MV-4-11 (cell line): ENCODE results near the gene ASTN2.

Experiments used
- DNase-seq: peaks from one replicate; lab custom pipeline; 2025; lab: John Stamatoyannopoulos, UW

Gene ASTN2

DNA sequence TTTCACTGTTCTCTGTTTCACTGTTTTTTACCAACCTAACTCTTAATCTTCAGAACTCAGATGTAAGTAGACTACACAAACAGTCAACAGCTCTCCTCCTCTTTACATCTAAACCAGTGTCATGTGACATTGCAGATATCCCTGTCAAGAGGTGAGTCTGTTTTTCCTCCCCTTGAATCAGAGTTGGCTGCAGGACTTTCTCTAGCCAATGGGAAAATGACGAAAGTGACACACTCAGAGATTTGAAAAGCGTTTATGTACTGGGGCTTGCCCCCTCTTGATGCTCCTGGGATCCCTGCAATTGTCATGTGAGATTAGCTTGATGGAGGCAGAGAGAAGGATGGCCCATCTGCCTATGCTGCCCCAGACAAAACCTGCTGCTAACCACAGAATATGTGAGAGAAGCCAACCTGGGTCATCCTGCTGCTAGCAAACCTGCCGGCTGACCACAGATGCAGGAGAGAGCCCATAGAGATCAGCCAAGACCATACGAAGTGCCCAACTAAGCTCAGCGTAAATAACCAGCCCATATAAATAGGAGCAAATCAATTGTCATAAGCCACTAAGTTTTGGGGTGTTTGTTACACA lies 111.1 kb downstream of the ASTN2 start:
- no peak for DNase-seq

DNA sequence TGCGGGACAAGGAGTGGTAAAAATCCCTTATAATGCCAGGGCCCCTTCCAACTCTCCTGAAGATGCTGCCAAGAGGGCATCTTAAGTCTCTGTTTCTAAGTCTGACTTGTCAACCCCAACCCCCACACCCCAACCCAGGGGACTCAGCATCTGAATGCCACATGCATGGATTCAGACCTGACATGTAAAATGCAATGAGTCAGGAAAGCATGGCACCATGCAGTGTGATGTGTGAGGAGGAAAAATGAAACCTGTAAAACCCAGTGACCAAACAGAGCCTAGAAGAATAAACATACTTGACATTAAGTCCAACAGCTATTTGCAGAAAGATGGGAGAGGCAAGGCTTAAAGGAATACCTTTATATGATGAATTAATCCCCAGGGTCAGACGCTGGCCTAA lies 112.4 kb downstream of the ASTN2 start:
- DNase-seq = no peak

DNA sequence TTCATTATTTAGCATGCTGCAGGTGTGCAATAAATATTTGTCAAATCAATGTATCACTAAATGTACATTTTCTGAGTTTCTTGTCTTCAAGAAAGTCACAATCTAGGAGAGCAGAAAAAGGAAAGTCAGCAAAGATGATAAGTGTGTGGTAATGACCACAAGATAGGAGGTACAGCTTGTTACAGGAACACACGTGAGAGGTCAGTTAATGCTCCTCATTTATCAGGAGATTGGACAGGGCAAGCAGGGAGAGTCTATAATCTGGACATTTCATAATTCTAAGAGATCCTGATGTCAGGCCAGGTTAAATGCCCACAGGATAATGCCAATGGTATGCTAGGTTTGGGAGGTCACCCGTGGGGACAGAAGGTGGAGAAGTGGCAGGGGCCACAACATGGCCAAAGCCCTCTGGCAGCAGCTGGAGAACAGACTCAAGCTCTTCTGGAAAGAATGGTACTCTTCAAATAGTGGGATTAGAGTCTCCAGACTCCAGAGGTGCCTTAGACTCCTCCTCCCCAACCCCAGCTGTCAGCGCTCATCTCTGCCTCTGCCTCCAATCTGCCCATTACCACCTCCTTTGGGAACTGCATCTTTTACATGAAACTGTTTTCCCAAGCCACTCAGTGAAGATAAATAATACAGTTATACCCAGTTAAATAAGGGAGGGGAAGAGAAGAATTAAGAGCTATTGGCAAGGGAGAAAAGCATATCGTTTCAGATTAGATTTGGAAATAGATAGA lies 114.3 kb downstream of the ASTN2 start:
- no peak for DNase-seq

DNA sequence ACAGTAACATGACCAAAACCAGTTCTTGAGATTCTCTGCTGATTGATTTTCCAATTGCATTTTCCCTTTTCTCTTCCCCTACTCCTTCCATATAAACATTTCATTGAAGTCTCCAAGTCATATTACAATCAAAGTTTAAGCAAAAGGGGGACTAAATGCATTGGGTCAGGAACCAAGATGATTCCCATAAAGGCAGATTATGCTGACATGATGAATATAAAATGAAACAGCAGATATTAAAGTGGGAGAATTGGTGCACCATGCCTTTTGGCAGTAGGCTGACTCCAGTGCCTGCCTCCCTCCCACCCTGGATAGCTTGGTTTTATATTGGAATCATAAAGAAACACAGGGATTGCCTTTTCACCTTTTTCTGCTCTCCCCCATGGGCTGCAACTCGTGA lies 118.4 kb downstream of the ASTN2 start:
- no peak for DNase-seq

DNA sequence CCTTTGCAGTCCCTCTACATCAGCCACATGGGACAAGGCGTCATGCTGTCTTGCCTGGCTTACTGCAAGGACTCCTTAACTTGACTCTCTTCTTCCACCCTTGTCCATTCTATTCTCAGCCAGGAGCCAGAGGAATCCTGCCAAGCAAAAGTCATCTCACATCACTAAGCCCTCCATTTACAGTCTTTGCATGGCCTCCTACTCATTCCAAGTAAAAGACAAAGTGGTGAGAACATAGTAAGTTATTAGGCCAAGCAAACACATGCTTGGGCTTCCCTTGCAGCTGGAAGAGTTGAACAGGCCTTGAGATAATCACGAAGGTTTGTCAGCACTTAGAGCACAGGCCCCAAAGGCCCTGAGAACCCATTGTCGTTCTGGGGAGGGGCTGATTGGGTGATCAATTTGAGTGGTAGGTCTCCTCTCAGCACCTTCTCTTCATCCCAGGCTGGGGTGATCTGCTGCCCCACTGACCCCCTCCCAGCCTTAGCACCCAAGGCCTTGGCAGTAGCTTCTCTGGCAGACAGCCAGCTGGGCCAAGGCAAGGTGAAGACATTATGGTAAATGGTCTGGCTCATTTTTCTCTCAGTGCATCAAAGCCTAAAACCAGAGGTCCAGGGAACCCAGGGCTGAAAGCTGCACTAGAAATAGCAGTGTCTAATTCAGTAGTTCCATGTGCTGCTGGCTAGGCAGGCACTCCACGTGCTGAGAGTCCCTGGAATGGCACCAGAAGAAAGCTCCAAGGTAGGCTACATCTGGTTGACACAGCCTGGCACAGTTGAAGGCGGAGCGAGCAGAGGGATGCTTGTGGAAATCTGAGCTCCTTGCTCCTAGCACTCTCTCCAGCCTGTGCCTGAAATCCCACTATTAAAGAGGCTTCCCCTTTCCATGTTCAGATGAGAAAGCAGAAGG lies 121.4 kb downstream of the ASTN2 start:
- DNase-seq = no peak

DNA sequence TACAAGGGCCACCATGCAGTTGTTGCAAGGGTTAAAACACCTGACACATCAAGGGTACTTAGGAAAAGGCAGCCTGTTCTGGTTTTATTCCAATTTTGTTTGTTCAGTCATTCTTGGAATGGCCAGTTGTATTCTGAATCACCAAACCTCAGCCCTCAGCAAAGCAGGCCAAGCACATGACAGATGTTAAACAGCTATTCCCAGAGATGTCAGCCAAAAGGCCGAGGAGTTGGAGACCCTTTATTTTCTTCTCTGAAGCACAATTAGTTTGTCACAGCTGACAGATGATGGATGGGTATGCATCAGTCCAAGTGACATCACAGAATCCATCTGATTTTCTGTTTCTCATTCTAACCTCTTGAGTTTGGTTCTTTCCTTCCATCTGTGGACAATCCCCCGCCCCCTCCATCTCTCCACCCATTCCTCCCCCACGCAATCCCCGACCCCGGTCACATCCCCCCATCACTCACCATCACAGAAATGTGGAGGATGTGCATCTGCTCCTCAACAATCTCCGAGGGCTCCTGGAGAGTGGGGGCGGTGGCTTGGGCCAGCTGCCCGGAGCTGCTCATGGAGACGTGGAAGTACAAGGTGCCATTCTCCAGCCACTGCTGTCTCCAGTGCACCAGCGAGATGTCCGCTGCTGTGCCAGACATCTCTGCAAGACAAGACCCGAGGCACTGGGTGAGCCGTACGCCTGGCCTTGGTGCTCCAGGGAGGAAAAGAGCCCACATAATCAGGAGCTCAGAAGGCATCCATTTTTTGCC lies 123.8 kb downstream of the ASTN2 start:
- DNase-seq = no peak

DNA sequence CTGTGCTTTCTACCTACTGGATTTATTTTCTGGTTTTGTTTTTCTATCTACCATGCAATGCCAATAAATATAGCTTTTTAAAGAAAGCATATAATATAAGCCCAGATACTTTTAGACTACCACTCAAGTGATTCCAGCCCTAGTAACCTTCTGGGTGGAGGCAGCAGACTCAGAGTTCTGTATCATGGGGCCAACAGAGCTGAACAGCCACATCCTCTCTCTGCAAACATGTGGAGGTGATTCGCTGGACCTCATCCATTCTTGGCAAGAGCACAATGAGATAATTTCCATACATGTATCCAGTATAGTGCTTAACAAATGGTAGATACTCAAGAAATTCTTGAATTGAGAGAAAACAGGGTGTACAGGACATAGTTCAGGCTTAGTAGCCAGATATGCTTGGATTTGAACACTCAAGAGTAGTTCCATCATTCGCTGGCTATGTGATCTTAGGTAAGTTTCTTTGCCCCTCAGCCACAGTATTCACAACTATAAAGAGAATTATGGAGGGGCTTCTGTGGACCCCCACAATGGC lies 124.5 kb downstream of the ASTN2 start:
- no peak for DNase-seq

DNA sequence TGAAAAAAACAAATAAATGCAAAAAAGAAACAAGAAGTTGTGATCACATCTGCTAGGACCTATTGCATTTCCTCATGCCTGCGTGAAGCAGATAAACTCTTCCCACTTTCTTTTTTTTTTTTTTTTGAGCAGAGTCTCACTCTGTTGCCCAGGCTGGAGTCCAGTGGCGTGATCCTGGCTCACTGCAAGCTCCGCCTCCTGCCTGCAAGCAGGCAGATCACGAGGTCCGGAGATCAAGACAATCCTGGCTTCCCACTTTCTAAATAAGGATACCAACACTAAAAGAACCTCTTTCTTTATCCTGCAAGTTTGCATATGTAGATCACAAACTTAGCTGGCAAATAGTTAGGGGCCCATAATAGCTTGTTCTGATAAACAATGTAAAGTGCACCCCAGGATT lies 128.6 kb downstream of the ASTN2 start:
- no peak for DNase-seq

DNA sequence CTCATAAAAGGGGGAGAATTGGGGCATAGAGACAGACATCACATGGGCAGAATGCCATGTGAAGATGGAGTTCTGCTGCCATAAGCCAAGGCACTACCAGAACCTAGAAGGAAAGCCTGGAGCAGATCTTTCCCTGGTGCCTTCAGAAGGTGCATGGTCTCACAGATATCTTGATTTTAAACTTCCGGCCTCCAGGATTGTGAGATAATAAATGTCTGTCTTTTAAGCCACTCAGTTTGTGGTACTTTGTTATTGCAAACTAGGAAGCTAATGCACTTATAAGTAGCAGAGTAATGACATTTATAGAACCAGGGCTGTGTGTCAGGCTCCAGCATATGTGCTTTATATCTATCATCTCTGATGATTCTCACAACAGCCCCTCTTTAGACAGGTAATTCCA lies 130.4 kb downstream of the ASTN2 start:
- no peak for DNase-seq

DNA sequence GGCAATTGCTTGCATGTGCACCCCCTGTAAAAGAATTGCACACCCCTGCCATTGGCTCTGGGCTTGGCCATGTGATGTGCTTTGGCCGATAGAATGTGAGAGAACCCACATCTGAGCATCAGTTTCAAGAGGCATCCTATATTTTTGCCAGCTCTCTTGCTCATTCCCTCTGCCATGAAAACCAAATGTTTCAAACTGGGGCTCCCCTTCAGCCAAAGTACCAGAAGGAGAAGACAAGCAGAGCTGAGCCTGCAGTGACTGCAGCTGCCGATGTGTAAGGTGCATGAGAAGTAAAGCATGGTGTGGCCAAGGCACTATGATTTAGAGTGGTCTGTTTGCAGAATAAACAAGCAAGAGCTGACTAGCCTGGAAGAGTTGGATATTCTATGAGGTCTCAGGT lies 132.3 kb downstream of the ASTN2 start:
- DNase-seq = no peak

DNA sequence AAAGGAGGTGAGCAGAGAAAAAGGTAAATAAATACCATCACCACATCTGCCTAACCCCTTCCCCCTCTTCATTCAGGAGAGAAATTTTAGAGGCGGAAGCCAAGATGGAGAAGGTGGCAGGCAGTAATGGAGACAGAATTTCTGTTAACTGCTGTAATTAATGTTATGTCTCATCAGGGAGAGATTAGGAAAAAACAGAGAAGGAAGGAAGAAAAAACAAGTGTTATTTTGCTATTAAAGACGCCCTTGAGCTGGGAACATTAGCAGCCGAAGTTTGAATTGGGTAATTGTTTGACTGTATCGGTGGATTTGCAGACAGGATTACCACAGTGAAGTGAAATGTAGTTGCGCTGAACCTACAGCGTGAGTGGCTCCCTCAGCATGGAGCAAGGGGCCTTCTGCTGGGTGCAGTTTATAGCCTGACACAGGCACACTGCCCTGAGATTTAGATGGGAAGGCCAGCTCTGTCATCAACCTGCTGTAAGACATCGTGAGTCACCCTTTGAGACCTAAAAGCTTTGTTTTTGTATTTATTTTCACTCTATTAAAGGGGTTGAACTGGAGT lies 136.3 kb downstream of the ASTN2 start:
- DNase-seq = no peak

DNA sequence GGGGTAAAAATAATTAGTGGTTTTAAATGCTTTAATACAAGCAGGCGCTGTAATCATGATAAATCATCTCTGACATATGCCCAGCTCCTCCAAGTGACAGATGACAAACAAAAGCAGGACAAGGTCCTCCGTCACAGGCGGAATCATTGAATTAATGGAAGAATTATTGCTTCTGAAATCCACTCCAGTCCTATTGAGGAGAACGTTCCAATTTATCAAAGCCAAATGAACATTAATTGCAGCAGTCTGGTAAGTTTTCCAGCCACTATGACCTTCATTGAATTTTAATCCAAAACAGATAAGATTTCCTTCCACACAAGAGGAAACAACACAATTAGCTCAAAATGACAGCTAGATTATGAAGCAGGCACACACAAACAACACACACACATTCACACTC lies 136.8 kb downstream of the ASTN2 start:
- DNase-seq = no peak

DNA sequence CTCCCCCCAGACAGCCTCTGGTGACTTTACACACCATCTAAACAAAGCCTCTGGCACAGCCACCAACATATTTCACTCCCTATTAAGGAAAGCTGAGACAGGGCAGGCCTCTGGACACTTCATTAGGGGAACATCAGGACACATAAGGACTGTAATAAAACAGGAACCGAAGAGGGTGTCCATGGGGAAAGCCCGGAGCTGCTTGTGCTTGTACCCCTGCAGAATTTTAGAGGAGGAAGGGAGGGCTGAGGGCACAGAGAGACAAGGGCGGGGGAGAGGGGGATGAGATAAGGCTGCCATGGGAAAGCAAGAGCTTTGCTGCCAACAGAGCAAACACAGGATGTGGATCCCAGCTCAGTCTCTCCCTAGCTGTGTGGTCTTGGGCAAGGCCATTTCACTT lies 138.4 kb downstream of the ASTN2 start:
- no peak for DNase-seq

DNA sequence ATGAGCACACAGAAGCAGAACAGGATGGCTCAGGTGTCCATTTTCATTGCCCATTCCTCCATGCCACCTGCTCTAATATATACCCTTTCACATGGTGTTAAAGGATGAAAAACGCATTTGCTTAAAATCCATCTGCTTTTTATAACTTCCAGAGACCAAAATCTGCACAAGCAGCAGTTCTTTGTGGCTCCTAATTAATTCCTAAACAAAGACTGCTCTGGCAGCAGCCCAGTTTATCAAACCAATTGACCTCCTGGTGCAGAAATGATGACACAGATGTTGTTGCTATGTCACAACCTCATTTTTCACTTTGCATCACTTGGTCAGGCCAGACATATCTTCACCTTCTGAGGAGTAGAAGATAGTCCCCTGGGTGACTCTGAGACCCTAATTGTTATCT lies 141.2 kb downstream of the ASTN2 start:
- no peak for DNase-seq

DNA sequence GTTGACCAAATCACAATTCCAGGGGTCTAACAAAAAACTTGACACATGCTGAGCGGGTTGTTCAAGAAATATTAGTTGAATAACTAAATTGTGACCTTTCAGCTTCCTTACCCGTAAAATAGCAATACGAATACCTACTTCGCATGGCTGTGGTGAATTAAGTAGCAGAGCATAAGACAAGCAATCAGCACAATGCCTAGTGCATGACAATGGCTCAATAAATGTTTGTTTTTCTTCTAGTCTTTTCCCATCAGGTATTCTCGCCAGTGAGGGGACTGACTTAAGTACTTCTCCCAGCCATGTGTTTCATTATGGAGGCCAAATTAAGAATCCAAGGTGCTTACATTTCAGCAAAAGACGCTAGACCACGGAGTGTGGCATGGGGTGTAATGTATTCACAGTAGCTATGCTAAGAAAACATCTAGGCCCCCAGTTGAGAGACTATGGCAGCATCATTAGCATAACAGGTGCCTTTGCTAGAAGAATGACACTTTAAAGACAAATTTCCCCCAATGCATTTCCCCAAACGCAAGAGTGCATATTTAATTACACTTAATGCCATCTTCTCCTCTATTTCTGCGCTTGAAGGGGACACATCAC lies 145.9 kb downstream of the ASTN2 start:
- no peak for DNase-seq

DNA sequence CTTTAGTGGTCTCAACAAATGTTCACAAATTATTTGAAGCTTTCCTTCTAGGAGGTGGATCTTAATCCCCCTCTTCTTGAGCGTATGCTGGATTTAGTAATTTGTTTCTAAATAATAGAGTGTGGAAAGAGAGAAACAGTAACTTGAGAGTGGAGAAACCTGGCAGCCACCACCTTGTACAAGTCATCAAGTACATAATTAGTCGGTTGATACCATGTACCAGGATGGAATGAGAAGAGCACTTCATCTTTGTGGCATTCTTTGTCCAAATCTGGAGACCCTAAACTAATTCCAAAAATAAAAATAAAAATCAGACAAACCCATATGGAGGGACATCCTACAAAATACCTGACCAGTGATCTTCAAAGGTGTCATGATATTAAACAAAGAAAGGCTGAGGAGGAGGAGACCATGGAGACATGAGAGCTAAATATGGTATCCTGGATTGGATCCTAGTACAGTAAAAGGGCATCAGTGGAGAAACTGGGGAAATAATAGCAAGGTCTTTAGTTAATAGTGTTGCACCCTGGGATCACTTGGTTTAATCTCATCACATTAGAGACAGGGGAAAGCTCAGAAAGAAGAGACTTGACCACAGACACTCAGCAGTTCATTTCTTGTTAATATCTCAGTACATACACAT lies 147.9 kb downstream of the ASTN2 start:
- no peak for DNase-seq

DNA sequence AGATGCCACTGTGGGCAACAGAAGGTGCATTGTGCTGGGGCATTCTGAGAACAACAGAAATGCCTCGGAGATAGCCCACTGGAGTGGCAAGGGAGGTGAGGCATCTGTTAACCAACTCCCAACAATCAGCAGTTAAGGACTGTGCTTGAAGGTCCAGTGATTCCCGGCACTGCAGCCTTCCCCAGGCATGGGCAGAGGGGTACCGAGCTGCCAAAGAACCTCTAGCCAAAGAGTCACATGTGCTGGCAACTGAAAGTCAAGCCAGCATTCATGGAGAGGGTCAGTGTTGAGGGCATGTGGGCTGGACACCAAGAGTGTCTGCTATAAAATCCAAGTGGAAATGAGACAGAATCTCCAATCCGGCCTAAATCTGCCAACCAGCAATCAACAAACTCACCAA lies 149.6 kb downstream of the ASTN2 start:
- DNase-seq = no peak

DNA sequence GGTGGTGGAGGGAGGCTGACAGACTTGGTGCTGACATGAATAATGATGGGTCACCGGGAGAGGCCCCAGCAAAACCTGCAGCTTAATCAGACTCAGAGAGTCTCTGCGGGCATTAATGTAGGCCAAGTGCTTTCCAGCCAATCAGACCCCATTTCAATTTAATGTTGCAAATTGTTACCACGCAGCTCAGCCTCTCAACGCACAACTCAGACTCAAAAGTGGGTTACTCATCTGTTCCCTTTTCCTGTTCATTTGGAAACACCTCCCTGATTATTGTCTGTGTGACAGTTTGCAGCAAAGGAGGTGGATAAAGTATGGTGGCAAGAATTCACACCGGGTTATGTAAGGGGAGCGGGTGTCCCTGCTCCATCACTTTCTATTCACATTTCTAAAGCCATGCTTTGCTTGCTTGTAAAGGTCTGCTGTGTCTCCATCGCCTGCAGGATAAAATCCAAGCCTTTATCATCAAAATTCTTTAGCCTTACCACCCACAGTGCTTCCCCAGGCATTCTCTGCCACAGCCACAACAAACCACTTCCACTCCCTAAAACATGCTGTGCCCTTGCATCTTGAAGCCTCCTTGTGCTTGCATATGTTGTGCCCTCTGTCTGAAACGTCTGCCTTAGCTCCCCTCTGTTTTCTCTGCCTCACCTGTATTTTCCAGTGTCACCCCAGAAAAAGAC lies 156.5 kb downstream of the ASTN2 start:
- no peak for DNase-seq

DNA sequence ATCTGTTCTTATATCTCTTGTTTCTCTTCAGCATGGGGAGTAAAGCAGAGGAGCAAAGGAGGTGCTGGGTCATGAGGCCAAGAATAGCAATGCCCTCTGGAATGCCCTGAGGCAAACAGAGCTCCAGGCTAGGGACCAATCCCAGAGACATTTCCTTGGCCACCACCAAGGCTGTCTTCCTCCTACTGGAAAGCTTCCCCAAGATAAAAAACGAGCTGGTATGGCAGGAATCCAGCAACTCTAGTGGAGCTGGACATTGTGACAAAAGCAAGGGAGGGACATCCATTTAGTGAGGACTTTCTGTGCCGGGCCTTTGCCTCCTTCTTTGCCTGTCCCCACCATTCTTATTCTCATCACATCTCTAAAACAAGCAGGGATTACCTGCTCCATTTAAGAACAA lies 161.6 kb downstream of the ASTN2 start:
- no peak for DNase-seq

DNA sequence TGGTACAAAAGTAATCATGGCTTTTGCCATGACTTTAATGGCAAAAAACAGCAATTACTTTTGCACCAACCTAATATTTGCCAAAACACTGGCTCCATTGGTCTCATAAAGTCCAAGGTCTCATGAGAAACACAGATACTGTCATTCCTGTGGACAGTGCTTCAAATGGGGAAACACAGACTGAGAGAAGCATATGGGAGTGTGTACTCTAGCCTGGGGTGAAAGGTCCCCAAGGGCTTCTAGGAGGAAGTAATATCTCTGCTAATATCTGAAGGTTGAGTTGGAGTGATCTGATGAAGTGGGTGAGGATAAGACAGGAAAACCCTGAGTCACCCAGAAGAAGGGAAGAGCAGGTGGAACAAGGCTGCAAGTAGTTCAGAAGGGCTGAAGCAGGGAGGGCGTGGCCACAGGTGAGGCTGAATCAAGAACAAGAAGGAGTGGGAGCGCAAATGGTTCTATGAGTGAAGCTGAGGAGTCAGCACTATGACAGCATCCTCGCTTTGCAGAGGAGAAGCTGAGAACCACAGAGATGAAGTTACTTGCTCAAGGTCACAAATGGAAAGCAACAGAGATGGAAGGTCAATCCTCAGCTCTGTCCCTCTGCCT lies 164.1 kb downstream of the ASTN2 start:
- DNase-seq = no peak
